Left ventricle myocardium inferior (tissue), 1 donor: Measurements from ENCODE around the gene UROC1. TPM values are rescaled to one million over a fixed set of nuclear protein-coding genes. Genes with fewer than 3 reads are reported as not detected.

Source experiments
- DNase-seq: peaks from one replicate; pipeline ENCODE4 v3.0.0-alpha.2; 2020
- H3K27ac ChIP-seq: fragments of 200-600 bp; replicated peaks from 2 replicates; pipeline ENCODE4 v1.8.0; 2021
- H3K27me3 ChIP-seq: fragments of 200-600 bp; 2 replicates; pipeline ENCODE4 v1.8.0; 2021; ENCODE audit warnings: low read depth
- H3K36me3 ChIP-seq: fragments of 200-600 bp; 2 replicates; pipeline ENCODE4 v1.8.0; 2021
- H3K4me1 ChIP-seq: fragments of 200-600 bp; 2 replicates; pipeline ENCODE4 v1.8.0; 2021
- H3K4me3 ChIP-seq: fragments of 200-600 bp; 2 replicates; pipeline ENCODE4 v1.8.0; 2021; ENCODE audit warnings: mild to moderate bottlenecking, moderate library complexity
- H3K9me3 ChIP-seq: fragments of 200-600 bp; replicated peaks from 2 replicates; pipeline ENCODE4 v1.8.0; 2021
- CTCF ChIP-seq: fragments of 200-600 bp; IDR thresholded peaks from 2 replicates; pipeline ENCODE4 v1.8.0; 2021; ENCODE audit warnings: antibody characterized with exemption, mild to moderate bottlenecking, borderline replicate concordance
- intact Hi-C: fragments of 100-400 bp; cut with micrococcal nuclease; formaldehyde crosslinking; loops from one replicate; pipeline ENCODE4 v1.11.0; 2022
- total RNA-seq: library from RNA; stranded (reverse); fragmentation: NEBNext Ultra II Directional; extraction: Animal tissue kit (Norgen Biotek cat#: 25700); gene quantifications from one replicate; pipeline ENCODE4 v1.2.1, GENCODE V29; 2021
- donor health status: DM: no; HTN: yes; CAD: no; lungs with severe emphysema.

UROC1 gene
- total RNA-seq, 1 donor from 2014 or later, result not detected

- peaks cover 13% of the 10 kb centered on the region for H3K4me1 ChIP-seq
- H3K9me3 ChIP-seq, result no peaks in the 10 kb centered on the region
- no peaks in the 10 kb centered on the region for H3K27me3 ChIP-seq
- intact Hi-C loops, result no loop called here
- no peak overlapping the region for H3K27ac ChIP-seq
- peaks cover 83% of the 10 kb centered on the region for H3K36me3 ChIP-seq
- no peak for DNase-seq
- TF ChIP-seq CTCF, result no peak
- H3K4me3 ChIP-seq, result no peak overlapping the region
Observed at GRCh38 chr3:126456766-126457388, 60.7 kb downstream of the UROC1 start.

DNA sequence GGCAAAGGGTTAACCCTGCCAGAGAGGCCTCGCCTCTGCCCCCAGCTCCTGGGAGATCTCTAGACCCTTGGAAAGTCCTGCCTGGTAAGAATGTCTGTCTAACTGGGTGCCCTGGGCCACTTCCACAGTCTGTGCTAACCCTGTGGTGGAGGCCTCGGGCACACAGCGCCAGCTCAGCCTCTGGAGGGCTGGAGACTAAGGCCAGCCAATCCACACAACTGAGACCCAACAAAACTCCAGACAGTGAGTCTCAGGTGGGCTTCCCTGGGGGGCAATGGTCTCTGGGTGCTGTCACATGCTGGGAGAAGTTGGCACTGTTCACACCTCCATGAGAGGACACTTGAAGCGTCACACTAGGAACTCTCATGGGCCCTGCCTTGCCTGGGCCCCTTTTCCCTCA, 61.4 kb downstream of the UROC1 start:
- intact Hi-C loops, result no loop called here
- Histone ChIP-seq H3K4me3 (no peak overlapping the region), H3K36me3 (peaks cover 83% of the 10 kb centered on the region), H3K27ac (no peak overlapping the region), H3K27me3 (no peaks in the 10 kb centered on the region), H3K4me1 (peaks cover 7% of the 10 kb centered on the region), H3K9me3 (no peaks in the 10 kb centered on the region)
- no peak for TF ChIP-seq CTCF
- no peak for DNase-seq

DNA sequence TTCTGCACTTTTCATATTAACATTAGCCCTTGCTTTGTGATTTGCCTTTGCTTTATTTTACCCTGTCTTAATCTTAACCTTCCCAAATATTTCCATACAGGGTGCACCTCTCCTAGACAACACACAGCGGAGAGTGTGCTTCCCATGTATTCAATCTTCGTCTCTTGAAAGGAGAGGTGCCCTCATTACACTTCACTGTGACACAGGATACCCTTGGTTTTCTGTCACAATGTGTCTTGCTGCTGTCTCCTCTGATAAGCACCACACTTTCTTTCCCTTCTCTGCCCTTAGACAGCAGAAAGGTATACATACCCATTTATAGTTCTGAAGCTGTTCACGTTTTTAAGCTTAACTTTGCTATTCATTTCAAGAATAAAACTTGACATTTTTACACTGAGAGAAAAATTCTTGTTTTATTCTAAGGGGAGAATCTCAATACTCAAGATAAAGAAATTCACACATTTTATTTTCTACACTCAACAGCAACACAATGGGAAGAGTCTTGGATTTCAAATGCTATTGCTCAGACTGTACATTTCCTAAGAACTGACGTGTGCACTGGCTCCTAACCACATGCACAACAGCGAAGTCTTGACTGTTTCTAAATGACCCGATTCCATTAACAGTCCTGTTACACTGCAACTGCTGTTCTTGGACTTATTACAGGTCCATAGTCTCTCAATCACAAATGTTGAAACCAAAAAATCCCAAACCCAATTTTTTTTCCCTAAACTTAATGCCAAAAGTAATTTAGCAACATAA, 63.0 kb downstream of the UROC1 start:
- Histone ChIP-seq H3K4me3 (no peak overlapping the region), H3K27me3 (no peaks in the 10 kb centered on the region), H3K27ac (no peak overlapping the region), H3K4me1 (peaks cover 6% of the 10 kb centered on the region), H3K36me3 (peaks cover 83% of the 10 kb centered on the region), H3K9me3 (no peaks in the 10 kb centered on the region)
- no peak for DNase-seq
- intact Hi-C loops, result no loop called here
- TF ChIP-seq CTCF, result no peak

DNA sequence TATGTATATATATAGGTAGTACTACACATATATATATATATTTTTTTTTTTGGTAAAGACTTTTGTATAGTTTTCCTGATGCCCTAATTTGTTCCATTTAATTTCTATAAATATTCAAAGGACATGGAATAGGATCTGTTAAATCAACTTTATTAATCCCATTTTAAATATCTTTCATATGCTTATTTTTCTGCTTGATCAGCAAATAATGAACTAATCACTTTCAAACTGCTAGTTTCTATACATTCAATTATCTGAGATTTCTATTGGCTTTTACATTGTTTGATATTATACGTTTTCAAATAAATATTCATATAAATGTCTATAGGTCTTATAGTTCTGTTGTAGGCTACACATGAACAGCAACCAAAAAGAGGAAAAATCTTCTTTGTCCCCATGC, 63.5 kb downstream of the UROC1 start:
- Histone ChIP-seq H3K36me3 (peaks cover 82% of the 10 kb centered on the region), H3K4me1 (peaks cover 6% of the 10 kb centered on the region), H3K9me3 (no peaks in the 10 kb centered on the region), H3K27ac (no peak overlapping the region), H3K4me3 (no peak overlapping the region), H3K27me3 (no peaks in the 10 kb centered on the region)
- DNase-seq, result no peak
- TF ChIP-seq CTCF, result no peak
- intact Hi-C loops, result no loop called here

GRCh38 chr3:126452213-126452612, 65.4 kb downstream of the UROC1 start:
- H3K4me3 ChIP-seq, result no peak overlapping the region
- intact Hi-C loops, result no loop called here
- no peak overlapping the region for H3K27ac ChIP-seq
- H3K4me1 ChIP-seq, result peaks cover 8% of the 10 kb centered on the region
- no peak for TF ChIP-seq CTCF
- H3K9me3 ChIP-seq, result no peaks in the 10 kb centered on the region
- H3K36me3 ChIP-seq, result peaks cover 76% of the 10 kb centered on the region
- DNase-seq, result no peak
- no peaks in the 10 kb centered on the region for H3K27me3 ChIP-seq
